Cardiac septum (tissue), 1 donor: Measurements from ENCODE around the gene ADAMTSL3. TPM values are rescaled to one million over a fixed set of nuclear protein-coding genes. Genes with fewer than 3 reads are reported as not detected.
"Not testable (repeated sequence)": the region's sequence is repeated elsewhere in the genome, so short reads cannot be mapped to it uniquely, and the experiment has no call there.

Experiments
- DNase-seq: peaks from one replicate; pipeline ENCODE4 v3.0.0-alpha.2; 2020; ENCODE audit warnings: low spot score
- intact Hi-C: fragments of 100-400 bp; cut with DNase I; formaldehyde crosslinking; loops from one replicate; pipeline ENCODE4 v1.14.0; 2022
- total RNA-seq: library from RNA; stranded (reverse); fragmentation: NEBNext Ultra II Directional; extraction: Animal tissue kit (Norgen Biotek cat#: 25700); gene quantifications from one replicate; pipeline ENCODE4 v1.2.1, GENCODE V29; 2021
- donor health status: DM: no; HTN: no; CAD: no.

The ADAMTSL3 gene
- total RNA-seq, 1 donor from 2014 or later, result 9.8 TPM

DNA sequence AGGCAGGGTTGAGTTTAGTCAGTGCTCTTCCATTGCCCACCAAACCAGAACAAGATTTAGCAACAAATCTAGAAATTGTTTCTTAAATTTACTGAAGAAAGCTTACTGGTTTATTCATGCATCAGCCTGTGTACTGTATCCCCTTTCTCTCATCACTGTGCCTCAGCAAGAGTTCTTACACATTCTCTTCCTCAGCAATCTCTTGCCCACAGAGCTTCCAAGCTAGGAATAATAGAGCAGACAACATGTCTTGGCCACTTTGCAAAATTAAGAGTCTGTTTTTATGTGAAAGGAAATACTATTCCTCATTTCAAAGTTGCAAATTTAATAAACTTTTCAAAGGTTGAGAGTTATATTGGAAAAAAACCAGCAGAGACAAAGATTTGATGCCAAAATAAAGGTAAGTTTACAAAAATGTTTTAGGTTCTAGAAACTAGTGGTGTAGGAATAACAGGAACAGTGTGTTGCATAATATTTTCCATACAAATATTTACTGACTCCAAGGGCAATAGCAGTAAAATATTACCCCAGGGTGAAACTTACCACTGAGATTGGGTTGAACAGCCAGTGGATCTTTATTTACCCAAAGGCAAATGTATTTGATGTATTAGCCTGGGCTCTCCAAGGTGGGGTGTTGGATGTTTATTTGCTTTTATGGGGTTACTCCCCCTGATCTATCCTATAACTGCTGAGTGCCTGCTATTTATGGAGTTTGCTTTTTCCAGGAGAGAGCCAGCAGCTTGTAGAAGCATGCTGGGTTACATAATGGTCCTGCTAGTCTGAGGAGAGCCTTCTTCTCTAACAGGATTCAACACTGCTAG lies 276.7 kb downstream of the ADAMTSL3 start:
- DNase-seq, result no peak
- intact Hi-C loops, result no loop called here

DNA sequence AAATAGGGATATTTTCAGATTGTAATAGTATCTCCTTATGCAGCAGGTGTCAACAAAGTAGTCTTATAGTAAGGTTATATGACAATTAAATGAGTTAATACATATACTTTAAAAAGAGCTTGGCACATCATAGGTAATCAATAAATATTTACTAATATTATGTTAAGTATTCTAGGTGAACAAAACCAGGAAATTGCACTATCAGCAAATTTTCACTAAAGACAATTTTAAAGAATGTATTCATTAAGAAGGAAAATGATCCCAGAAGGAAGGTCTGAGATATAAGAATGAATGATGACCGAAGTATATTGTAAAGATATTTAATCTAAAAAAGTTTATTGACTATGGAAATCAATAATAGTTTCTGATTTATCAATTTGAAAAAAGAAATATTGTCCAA lies 281.9 kb downstream of the ADAMTSL3 start:
- intact Hi-C loops, result no loop called here
- no peak for DNase-seq

DNA sequence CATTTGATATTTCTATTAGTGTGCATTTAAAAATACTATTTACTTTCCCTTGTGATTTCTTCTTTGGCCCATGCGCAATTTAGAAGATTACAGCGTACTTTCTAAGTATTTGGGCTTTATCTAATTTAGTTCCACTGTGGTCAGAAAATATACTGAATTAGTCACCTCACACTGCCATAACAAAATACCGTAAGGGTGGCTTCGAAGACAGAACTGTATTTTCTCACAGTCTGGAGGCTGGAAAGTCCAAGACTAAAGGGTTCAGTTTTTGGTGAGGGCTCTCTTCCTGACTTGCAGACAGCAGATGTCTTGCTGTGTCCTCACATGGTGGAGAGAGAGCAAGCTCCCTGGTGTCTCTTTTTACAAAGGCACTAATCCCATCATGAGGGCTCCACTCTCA lies 286.2 kb downstream of the ADAMTSL3 start:
- no peak for DNase-seq
- intact Hi-C loops, result no loop called here

DNA sequence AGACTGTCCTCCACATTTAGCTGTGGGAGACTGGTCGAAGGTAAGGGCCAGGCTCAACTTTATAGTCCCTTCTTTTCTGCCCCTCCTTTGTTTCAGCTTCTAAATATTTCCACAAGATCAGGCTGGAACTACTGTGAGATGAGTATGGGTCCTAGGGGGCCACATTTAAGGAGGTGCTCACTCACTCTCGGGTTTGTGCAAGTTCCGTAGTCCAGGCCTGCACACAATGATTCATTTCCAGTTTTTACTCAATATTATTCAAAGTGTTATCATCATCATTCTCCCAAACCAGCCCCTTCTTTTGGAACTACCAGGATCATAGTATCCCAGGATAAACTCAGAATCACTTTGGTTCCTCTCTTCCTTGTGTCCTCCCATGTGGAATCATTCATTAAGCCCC lies 289.1 kb downstream of the ADAMTSL3 start:
- DNase-seq, result no peak
- intact Hi-C loops, result no loop called here

DNA sequence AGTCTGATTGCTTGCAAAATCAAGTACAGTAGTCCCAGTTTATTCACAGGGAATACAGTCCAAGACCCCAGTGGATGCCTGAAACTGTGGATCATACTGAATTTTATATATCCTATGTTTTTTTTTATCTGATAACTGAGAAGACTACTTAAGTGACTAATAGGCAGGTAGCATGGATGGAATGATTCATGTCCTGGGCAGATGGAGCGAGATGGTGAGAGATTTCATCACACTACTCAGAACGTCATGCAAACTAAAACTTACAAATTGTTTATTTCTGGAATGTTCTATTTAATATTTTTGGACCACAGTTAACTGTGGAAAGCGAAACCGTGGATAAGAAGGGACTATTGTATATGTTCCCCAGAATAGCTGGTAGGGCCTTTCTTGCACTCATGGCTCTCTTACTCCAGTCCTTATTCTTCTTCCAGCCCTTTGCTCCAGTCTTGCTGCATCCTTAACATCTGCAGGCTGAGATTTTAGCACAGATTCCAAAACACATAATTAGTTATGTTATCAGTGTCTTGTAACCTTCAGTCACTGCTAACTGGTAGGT lies 290.0 kb downstream of the ADAMTSL3 start:
- intact Hi-C loops, result no loop called here
- no peak for DNase-seq

DNA sequence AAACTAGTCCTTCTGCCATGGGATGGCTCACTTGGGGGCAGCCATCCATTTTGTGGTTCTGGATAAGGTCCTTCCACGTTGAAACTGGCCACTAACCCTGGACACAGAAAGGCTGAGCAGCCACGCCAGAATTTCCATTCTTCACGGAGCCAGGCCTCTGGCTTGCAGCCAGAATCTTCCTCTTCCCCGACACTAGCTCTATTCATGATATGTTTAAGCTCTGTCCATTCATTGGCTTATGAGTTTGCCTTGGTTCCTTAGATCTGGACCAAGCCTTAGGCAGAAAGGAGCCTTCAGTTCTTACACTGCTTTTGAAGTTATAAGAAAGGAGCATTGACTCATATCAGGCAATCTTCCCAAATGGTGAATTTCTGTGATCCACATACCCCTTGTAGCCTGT lies 293.2 kb downstream of the ADAMTSL3 start:
- intact Hi-C loops, result no loop called here
- no peak for DNase-seq

DNA sequence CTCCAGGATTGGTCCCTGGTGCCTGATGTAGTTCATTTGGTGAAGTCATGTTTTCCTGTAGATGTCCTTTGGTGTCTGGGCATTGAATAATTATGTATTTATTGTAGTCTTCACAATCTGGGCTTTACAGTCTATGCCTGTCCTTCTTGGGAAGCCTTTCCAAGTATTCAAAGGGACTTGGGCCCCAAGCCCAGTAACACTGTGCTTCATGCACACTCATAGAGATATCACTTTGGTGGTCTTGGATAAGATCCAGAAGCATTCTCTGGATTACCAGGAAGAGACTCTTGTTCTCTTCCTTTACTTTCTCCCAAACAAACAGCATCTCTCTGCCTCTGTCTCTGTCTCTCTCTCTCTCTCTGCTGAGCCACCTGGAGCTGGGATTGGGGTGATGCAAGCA lies 300.6 kb downstream of the ADAMTSL3 start:
- DNase-seq, result no peak
- intact Hi-C loops, result no loop called here

DNA sequence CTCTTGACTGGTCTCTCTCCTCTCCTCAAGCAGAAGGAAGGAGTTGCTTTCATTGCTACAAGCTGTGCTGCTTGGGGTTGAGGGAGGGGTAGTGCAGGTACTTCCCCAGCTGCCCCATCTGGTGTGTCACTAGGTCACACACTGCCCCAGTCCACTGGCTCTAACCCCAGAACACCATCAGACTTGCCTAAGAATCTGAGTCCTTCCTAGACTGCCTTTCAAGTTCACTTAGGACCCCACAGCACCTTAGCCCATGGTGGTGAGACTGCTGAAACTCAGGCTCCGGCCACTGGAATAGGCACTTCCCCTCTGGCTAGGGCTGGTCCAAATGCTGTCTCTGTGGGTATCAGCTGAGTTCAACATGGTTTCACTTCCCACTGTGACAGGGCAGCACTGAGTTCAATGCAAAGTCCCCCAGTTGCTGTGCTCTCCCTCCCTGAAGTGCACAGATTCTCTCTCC lies 301.9 kb downstream of the ADAMTSL3 start:
- no peak for DNase-seq
- intact Hi-C loops, result no loop called here

DNA sequence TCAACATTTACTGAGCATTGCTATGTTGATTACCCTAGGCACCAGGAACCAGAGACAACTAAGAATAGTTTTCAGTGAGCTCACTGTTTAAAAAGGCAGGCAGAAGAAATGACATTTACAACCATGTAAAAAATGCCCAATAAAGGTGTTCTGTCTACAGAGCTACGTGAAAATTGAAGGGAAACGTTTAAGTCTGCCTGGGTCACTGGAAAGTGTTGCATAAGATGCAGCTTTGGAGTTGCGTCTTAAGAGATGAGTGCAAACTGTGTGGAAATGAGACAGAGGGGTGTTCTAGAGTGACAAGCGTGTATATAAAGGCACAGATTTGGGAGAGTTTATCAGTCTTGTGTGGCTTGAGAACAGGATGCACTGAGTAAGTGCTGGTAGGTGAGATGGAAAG lies 303.0 kb downstream of the ADAMTSL3 start:
- intact Hi-C loops, result no loop called here
- no peak for DNase-seq

DNA sequence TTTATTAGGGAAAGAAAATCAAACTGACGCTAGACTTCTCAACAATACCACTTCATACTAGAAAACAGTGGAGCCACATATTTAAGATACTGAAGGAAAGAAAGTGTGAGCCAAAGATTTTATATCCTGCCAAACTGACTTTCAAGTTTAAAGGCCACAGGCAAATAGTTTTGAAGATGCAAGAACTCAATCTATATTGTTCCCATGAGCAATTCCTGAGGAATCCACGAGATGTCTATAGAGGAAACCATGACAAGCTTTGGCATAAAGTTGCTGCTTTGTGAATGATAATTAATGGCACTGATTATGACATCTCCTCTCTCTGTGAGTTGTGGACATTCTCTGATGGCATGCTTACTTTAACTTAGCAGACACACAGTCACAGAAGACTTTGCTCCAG lies 305.6 kb downstream of the ADAMTSL3 start:
- intact Hi-C loops, result no loop called here
- DNase-seq, result no peak

DNA sequence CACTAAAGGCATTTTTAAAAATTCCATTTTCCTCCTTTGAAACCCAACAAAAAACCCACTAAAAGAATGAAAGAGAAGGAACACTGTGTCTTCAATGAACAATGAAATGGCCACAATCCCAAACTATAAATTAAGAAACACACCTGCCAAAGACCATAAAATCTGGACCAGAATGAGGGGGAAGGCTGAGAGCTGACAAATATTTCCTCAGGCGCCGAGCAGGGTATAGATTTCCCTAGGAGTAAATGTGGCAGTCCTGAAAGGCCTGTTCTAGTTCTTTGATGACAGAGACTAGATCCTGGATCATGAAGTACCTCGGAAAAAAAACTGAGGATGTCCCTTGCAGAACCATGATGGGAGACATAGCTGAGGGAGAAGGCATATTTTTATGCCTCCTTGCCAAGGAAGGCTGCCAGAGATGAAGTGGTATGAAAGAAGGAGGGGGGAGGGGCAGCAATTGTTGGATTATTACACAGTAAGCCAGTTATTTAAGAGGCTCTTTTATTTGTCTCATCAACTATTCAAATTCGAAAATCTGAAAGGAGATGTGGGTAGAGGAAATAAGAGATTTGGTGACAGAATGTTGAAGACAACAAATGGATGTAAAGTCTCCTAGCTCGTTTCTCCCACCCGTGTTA lies 306.4 kb downstream of the ADAMTSL3 start:
- intact Hi-C loops, result no loop called here
- no peak for DNase-seq

DNA sequence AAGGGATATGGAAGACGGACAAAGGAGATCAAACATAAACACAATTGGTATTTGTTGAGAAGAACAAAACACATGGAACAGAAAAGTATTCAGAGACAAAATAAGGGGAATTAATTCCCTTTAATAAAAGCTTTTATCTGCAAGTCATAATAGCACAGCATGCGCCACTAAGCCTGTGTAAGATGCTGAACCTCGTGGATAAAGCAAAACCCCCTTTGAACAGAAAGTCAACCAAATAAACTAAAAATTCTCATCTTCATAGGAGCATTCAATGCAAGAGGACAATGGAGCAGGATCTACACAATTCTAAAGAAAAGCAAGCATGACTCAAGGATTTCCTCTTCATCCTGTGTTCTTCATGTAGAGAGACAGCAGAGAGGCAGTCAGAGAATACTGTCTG lies 307.4 kb downstream of the ADAMTSL3 start:
- intact Hi-C loops, result no loop called here
- DNase-seq, result no peak

DNA sequence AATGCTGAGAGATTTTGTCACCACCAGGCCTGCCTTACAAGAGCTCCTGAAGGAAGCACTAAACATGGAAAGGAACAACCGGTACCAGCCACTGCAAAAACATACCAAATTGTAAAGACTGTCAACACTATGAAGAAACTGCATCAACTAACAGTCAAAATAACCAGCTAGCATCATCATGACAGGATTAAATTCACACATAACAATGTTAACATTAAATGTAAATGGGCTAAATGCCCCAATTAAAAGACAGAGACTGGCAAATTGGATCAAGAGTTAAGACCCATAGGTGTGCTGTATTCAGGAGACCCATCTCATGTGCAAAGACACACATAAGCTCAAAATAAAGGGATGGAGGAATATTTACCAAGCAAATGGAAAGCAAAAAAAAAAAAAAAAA lies 311.0 kb downstream of the ADAMTSL3 start:
- DNase-seq, intact Hi-C loops: not testable (repeated sequence)

DNA sequence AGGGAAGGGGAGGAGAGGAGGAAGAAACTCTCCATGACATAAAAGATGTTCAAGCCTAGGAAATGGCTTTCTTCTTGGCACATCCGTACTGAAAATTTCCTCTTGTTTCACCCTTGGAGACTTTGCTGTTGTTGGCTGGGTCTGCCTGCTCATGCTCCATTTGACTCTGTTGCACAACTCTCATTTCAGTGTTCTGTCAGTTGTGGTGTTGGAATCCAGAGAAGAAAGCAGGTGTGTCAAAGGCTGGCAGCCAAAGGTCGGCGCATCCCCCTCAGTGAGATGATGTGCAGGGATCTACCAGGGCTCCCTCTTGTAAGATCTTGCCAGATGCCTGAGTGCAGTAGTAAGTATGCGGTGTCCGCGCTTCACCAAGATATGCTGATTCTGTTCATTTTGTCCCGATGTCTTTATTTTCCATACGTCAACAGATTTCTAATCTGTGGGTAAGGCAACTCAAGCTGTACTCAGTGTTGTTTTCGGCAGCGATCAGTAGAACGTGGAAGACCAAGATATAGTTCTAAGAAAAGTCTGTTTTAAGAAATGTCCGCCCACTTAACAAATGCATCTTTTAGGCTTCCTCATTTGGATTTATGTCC lies 316.5 kb downstream of the ADAMTSL3 start:
- intact Hi-C loops, result no loop called here
- no peak for DNase-seq

DNA sequence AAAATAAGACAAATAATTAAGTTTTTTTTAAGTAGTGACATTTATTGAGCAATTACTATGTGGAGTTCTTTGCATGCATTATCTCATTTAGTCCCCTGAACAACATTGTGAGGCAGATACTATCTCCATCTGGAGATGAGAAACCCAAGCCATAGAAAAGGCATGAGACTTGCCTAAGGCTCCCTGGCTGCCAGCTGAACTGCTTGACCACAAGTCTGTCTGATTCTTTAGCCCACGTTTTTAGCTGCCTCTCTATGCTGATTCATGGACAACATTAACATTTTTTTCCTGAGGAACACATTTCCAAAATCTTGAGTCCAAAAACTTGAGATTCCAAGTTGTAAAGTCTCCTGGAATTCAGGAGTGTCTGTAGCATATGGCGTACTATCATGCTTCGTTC lies 318.1 kb downstream of the ADAMTSL3 start:
- no peak for DNase-seq
- intact Hi-C loops, result no loop called here

DNA sequence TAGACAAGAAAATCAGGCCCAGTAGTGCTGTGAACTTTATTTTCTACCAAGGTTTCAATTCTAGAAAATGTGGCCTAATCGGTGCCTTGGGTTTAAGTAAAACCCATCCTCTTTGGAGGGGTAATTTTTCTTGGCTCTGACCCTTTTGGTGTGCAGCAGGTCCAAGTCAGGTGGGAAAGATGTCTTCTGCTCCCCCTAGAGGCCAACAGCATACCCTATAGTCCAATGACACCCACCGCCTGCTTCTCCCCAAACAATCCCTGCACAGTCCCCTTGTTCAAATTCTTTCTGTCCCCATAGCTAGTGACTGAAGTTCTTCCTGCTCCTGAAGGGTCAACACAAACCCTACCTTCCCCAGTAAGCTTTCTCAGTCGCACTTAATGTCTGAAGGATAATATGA lies 319.9 kb downstream of the ADAMTSL3 start:
- DNase-seq, result no peak
- intact Hi-C loops, result no loop called here

DNA sequence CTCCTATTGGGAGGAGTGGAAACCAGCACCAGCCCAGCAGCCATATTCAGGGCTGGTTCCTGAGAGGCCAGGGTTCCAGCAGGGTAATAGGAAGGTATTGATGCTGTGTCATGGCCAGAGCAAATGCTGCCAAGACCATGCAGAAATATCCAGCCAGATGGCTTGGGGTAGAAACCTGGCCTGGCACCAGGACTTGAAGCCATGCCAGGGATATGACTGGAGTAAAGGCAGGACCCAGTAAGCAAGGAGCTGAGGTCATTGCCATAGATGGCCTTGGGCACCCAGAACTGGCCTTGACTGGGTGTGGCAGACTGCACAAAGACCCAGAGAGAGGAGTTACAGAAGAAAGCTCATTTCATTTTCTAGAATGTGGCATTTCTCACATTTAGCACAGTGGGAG lies 324.1 kb downstream of the ADAMTSL3 start:
- no peak for DNase-seq
- intact Hi-C loops, result no loop called here

DNA sequence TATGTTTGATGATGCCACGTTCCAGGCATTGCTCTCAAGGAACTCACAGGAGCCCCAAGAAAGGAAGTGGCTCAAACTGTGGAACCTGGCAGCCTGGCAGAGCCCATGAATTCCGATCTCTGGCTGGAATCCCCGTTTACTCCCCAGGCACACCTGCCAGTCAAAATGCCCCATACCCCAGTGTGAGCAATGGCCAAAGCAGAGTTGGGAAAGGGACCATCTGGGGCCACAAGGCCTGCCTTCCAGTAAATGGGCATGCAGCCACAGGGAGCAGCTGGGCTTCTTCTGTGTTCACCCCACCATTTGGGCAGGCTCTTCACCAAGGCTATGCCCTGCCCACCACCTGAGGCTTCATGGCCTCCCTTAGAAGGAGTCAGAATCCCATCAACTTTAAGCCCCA lies 324.7 kb downstream of the ADAMTSL3 start:
- intact Hi-C loops, result no loop called here
- no peak for DNase-seq

DNA sequence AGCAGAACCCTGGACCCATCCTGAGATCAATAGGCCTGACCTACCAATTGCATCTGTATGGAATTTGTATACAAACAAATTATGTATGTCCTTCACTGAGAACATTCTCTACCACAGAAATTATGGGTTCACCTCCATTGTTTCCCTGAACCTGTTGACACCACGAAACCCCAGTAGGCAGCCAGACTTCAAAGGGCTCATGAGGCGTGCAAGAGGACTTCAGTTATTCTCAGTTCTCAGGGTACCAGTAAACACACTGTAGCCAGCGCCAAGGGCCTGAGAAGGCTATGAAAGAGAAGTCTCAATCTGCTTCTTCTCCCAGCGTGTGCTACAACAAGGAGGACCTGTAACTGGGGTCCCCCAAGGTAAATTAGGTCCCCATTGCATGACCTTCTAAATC lies 326.7 kb downstream of the ADAMTSL3 start:
- DNase-seq, result no peak
- intact Hi-C loops, result no loop called here

DNA sequence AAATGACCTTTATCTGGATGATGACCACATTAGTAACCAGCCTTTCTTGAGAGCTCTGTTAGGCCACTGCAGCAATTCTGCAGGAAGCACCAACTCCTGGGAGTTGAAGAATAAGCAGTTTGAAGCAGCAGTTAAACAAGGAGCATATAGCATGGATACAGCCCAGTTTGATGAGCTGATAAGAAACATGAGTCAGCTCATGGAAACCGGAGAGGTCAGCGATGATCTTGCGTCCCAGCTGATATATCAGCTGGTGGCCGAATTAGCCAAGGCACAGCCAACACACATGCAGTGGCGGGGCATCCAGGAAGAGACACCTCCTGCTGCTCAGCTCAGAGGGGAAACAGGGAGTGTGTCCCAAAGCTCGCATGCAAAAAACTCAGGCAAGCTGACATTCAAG lies 328.8 kb downstream of the ADAMTSL3 start:
- DNase-seq, result no peak
- intact Hi-C loops, result no loop called here
